H9 (cell line): ENCODE measurements around the gene DNAJB2. TPM values are rescaled to one million over a fixed set of nuclear protein-coding genes. Genes with fewer than 3 reads are reported as not detected.

Experiments
- DNase-seq: peaks from one replicate; pipeline ENCODE4 v3.0.0-alpha.2; 2017
- H2AFZ ChIP-seq: one replicate; pipeline ENCODE4 v1.6.1; 2013; ENCODE audit warnings: mild to moderate bottlenecking, low read length, control low read depth, moderate library complexity
- H2AK5ac ChIP-seq: 2 replicates; pipeline ENCODE4 v1.6.1; 2013; ENCODE audit warnings: low read length, control low read depth, mixed read lengths; ENCODE audit not compliant: insufficient read length
- H2BK120ac ChIP-seq: one replicate; pipeline ENCODE4 v1.6.1; 2013; ENCODE audit warnings: low read depth, mild to moderate bottlenecking, low read length, control low read depth, inconsistent platforms; ENCODE audit not compliant: poor library complexity, severe bottlenecking
- H2BK12ac ChIP-seq: 2 replicates; pipeline ENCODE4 v1.6.1; 2013; ENCODE audit warnings: low read length, control low read depth, mixed read lengths, low read depth; ENCODE audit not compliant: insufficient read length
- H2BK15ac ChIP-seq: 2 replicates; pipeline ENCODE4 v1.6.1; 2013; ENCODE audit warnings: low read depth, low read length, control low read depth
- H2BK20ac ChIP-seq: one replicate; pipeline ENCODE4 v1.6.1; 2013; ENCODE audit warnings: low read depth, mild to moderate bottlenecking, low read length, control low read depth, inconsistent platforms; ENCODE audit not compliant: poor library complexity, severe bottlenecking
- H2BK5ac ChIP-seq: 2 replicates; pipeline ENCODE4 v1.6.1; 2013; ENCODE audit warnings: low read length, control low read depth, mixed read lengths; ENCODE audit not compliant: insufficient read length
- H3K14ac ChIP-seq: 2 replicates; pipeline ENCODE4 v1.6.1; 2013; ENCODE audit warnings: low read length, control low read depth; ENCODE audit not compliant: insufficient read depth
- H3K18ac ChIP-seq: 2 replicates; pipeline ENCODE4 v1.6.1; 2013; ENCODE audit warnings: low read depth, mild to moderate bottlenecking, mixed read lengths, low read length, control low read depth; ENCODE audit not compliant: insufficient read length
- H3K23ac ChIP-seq: 2 replicates; pipeline ENCODE4 v1.6.1; 2013; ENCODE audit warnings: low read length, control low read depth, mixed read lengths, low read depth; ENCODE audit not compliant: insufficient read length
- H3K23me2 ChIP-seq: 2 replicates; pipeline ENCODE4 v1.6.1; 2013; ENCODE audit warnings: low read depth, mild to moderate bottlenecking, mixed read lengths, low read length, control low read depth; ENCODE audit not compliant: insufficient read length, poor library complexity, severe bottlenecking
- H3K27ac ChIP-seq: 2 replicates; pipeline ENCODE4 v1.5.1; 2013; ENCODE audit warnings: low read length, control low read depth, mixed read lengths, low read depth; ENCODE audit not compliant: insufficient read length
- H3K27me3 ChIP-seq: 2 replicates; pipeline ENCODE4 v1.6.1; 2013; ENCODE audit warnings: low read length, control low read depth, inconsistent platforms; ENCODE audit not compliant: insufficient read depth
- H3K4ac ChIP-seq: 2 replicates; pipeline ENCODE4 v1.6.1; 2013; ENCODE audit warnings: low read depth, mild to moderate bottlenecking, control low read depth, inconsistent platforms, low read length, moderate library complexity
- H3K4me1 ChIP-seq: 2 replicates; pipeline ENCODE4 v1.6.1; 2013; ENCODE audit warnings: low read length, control low read depth, inconsistent platforms; ENCODE audit not compliant: insufficient read depth
- H3K4me2 ChIP-seq: 2 replicates; pipeline ENCODE4 v1.6.1; 2013; ENCODE audit warnings: low read length, control low read depth, mixed read lengths; ENCODE audit not compliant: insufficient read length, insufficient read depth
- H3K56ac ChIP-seq: 2 replicates; pipeline ENCODE4 v1.6.1; 2013; ENCODE audit warnings: low read depth, mild to moderate bottlenecking, mixed read lengths, low read length, control low read depth; ENCODE audit not compliant: insufficient read length
- H3K79me1 ChIP-seq: 2 replicates; pipeline ENCODE4 v1.6.1; 2013; ENCODE audit warnings: low read depth, mild to moderate bottlenecking, moderate library complexity, low read length, control low read depth, inconsistent platforms; ENCODE audit not compliant: insufficient read depth, poor library complexity, severe bottlenecking
- H3K79me2 ChIP-seq: 2 replicates; pipeline ENCODE4 v1.6.1; 2013; ENCODE audit warnings: low read length, control low read depth, inconsistent platforms; ENCODE audit not compliant: insufficient read depth
- H3K9ac ChIP-seq: 2 replicates; pipeline ENCODE4 v1.6.1; 2013; ENCODE audit warnings: low read length, control low read depth, mixed read lengths; ENCODE audit not compliant: insufficient read length; ENCODE audit errors: extremely low read depth
- H3K9me3 ChIP-seq: one replicate; pipeline ENCODE4 v1.6.1; 2013; ENCODE audit warnings: low read depth, low read length, inconsistent platforms; ENCODE audit not compliant: control insufficient read depth
- H3T11ph ChIP-seq: one replicate; pipeline ENCODE4 v1.6.1; 2013; ENCODE audit warnings: mild to moderate bottlenecking, low read length, control low read depth, inconsistent platforms
- H4K20me1 ChIP-seq: one replicate; pipeline ENCODE4 v1.6.1; 2013; ENCODE audit not compliant: control insufficient read depth, insufficient read length, insufficient read depth
- H4K5ac ChIP-seq: 2 replicates; pipeline ENCODE4 v1.6.1; 2013; ENCODE audit warnings: low read depth, mild to moderate bottlenecking, mixed read lengths, low read length, control low read depth; ENCODE audit not compliant: insufficient read length
- H4K8ac ChIP-seq: replicated peaks from 2 replicates; pipeline ENCODE4 v1.6.1; 2013; ENCODE audit warnings: low read length, control low read depth, mixed read lengths, low read depth; ENCODE audit not compliant: insufficient read length
- H4K91ac ChIP-seq: 2 replicates; pipeline ENCODE4 v1.6.1; 2013; ENCODE audit warnings: low read depth, mild to moderate bottlenecking, moderate library complexity, mixed read lengths, low read length, control low read depth; ENCODE audit not compliant: insufficient read length
- H3K27ac Mint-ChIP-seq, 3 experiments: 2 replicates in 2 of 3; 3 replicates in 1 of 3; pipeline ENCODE4 v1.8.0; 2020 to 2021; ENCODE audit warnings: mixed read lengths in 3 of 3, mild to moderate bottlenecking in 1 of 3, moderate library complexity in 1 of 3
- H3K27me3 Mint-ChIP-seq: 2 replicates; pipeline ENCODE4 v1.8.0; 2021; ENCODE audit warnings: low read depth, mild to moderate bottlenecking, moderate library complexity, mixed read lengths
- H3K36me3 Mint-ChIP-seq, 3 experiments: 2 replicates in 2 of 3; 3 replicates in 1 of 3; pipeline ENCODE4 v1.8.0; 2020 to 2021; ENCODE audit warnings: low read depth in 3 of 3, mixed read lengths in 3 of 3; ENCODE audit not compliant: insufficient read depth in 1 of 3
- H3K4me1 Mint-ChIP-seq, 2 experiments: 2 replicates each; pipeline ENCODE4 v1.8.0; 2020; ENCODE audit warnings: mixed read lengths in 2 of 2
- H3K4me3 Mint-ChIP-seq, 2 experiments: 2 replicates in 1 of 2; 3 replicates in 1 of 2; pipeline ENCODE4 v1.8.0; 2020 to 2021; ENCODE audit warnings: mild to moderate bottlenecking in 2 of 2, mixed read lengths in 2 of 2, moderate library complexity in 1 of 2
- H3K9me3 Mint-ChIP-seq, 2 experiments: 2 replicates in 1 of 2; 3 replicates in 1 of 2; pipeline ENCODE4 v1.8.0; 2020; ENCODE audit warnings: mild to moderate bottlenecking in 2 of 2, mixed read lengths in 2 of 2, moderate library complexity in 1 of 2
- WGBS: extraction: QIAGEN DNeasy Blood & Tissue Kit; methylation state at CpG from one replicate; pipeline ENCODE4 v1.1.7; 2013; ENCODE audit warnings: missing lambda C conversion rate, low lambda C conversion rate, mixed read lengths; ENCODE audit not compliant: insufficient read length; ENCODE audit errors: extremely low coverage; 5-methylcytosine and 5-hydroxymethylcytosine counted together
- total RNA-seq: library from RNA; stranded (reverse); gene quantifications from 2 replicates; pipeline ENCODE4 v1.2.1, GENCODE V29; 2021
- TF ChIP-seq, protein P1 (sequence below): fragments of 200-600 bp; sonication (generic); conservative IDR thresholded peaks from 3 replicates; pipeline ENCODE4 v1.8.0; 2021; ENCODE audit warnings: antibody characterized with exemption, mild to moderate bottlenecking

DNAJB2 gene
- total RNA-seq, 1 experiment from 2014 or later = 34.1 TPM

DNA sequence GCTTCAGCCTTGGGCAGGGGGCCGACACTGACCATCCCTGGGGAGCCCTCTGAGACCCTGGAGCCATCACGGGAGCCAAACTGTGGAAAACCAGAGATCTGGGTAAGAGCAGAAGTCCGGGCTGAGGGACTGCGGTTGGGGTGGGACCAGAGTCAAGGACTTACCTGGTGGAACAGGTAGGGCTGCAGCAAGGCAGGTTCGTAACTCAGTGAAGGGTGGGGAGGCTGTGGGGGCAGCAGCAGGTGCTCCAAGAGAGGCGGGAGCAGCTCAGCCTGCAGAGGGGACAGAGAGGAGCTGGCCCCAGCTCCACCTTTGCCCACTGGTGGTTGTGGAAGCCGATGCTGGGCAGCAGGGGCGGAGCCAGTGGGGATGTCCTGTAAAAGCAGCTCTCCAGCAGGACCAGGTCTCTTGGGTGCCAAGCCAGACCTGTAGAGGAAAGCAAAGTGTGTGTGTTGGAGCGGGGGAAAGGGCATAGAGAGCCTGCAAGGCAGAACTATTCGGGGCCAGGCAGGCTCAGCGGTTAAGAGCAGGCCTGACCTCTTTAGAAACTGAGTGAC lies 23.3 kb downstream of the DNAJB2 start:
- H3K4me2 ChIP-seq = no peak overlapping the region
- no peak overlapping the region for H2BK20ac ChIP-seq
- TF ChIP-seq, protein P1, sequence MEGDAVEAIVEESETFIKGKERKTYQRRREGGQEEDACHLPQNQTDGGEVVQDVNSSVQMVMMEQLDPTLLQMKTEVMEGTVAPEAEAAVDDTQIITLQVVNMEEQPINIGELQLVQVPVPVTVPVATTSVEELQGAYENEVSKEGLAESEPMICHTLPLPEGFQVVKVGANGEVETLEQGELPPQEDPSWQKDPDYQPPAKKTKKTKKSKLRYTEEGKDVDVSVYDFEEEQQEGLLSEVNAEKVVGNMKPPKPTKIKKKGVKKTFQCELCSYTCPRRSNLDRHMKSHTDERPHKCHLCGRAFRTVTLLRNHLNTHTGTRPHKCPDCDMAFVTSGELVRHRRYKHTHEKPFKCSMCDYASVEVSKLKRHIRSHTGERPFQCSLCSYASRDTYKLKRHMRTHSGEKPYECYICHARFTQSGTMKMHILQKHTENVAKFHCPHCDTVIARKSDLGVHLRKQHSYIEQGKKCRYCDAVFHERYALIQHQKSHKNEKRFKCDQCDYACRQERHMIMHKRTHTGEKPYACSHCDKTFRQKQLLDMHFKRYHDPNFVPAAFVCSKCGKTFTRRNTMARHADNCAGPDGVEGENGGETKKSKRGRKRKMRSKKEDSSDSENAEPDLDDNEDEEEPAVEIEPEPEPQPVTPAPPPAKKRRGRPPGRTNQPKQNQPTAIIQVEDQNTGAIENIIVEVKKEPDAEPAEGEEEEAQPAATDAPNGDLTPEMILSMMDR = no peak
- no peaks in the 10 kb centered on the region for H3K79me1 ChIP-seq
- H3K18ac ChIP-seq = no peak overlapping the region
- Mint-ChIP-seq H3K4me3 (no peak overlapping the region), H3K9me3 (no peaks in the 10 kb centered on the region), H3K27ac (no peak overlapping the region), H3K4me1 (peaks cover 10 to 18% of the 10 kb centered on the region in 2 experiments), H3K36me3 (no peaks in the 10 kb centered on the region), H3K27me3 (peaks cover 67% of the 10 kb centered on the region)
- no peaks in the 10 kb centered on the region for H3K9me3 ChIP-seq
- no peak overlapping the region for H3K14ac ChIP-seq
- H3K9ac ChIP-seq = no peak overlapping the region
- no peaks in the 10 kb centered on the region for H4K20me1 ChIP-seq
- no peak overlapping the region for H3K23ac ChIP-seq
- no peak overlapping the region for H4K5ac ChIP-seq
- H2BK12ac ChIP-seq = no peak overlapping the region
- H3K79me2 ChIP-seq = no peaks in the 10 kb centered on the region
- no peak overlapping the region for H2BK15ac ChIP-seq
- no peak overlapping the region for H3K27ac ChIP-seq
- H3K56ac ChIP-seq = no peak overlapping the region
- DNase-seq = no peak
- H4K91ac ChIP-seq = no peak overlapping the region
- no peak overlapping the region for H2BK5ac ChIP-seq
- H3T11ph ChIP-seq = no peak overlapping the region
- no peaks in the 10 kb centered on the region for H3K23me2 ChIP-seq
- H3K27me3 ChIP-seq = no peaks in the 10 kb centered on the region
- no peak overlapping the region for H2AK5ac ChIP-seq
- no CpG with 5 or more reads among the region's 11 CpGs for WGBS
- H3K4ac ChIP-seq = no peak overlapping the region
- no peak overlapping the region for H2BK120ac ChIP-seq
- H3K4me1 ChIP-seq = no peaks in the 10 kb centered on the region
- H4K8ac ChIP-seq = no peak overlapping the region
- no peak overlapping the region for H2AFZ ChIP-seq
